ENCODE data around the gene N4BP2L2. TPM values are rescaled to one million over a fixed set of nuclear protein-coding genes. Genes with fewer than 3 reads are reported as not detected.
A peak's percentile ranks its signal among the peaks of the same experiment; 100 is the strongest.

The N4BP2L2 gene
- total RNA-seq, 3 donors from 2014 or later = 130 to 341 (median 250) TPM

DNA sequence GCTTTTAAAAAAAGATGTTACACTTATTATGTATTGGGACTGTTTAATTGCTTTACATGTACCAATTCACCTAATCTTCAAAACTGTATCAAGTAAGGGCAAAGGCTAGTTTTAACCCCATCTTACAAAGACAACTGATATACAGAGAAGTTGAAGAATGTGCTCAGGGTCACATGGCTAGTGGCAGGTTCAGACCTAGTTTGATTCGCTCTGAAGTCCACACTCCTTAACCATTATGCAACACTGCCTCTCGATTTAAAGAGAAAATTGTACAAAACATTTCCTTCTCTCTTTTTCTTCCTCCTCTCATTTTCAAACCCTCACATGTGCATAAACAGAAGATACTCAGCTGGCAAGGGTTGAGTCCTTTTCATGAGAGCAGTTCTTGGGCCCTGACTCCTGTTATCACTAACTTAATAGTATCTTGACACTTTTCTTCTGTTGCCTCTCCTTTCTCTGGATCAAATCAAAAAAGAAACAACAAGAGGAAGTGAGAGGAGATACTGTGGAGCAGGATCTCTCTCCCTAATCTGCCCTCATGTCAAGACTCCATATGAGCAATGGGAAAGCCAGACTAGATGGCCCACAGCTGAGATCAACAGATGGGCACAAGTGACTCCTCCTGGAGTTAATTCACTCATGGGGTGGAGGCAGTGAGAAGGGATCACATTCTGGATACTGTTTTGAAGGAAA lies 91.7 kb downstream of the N4BP2L2 start:
- TF ChIP-seq POLR2AphosphoS5 (IDR thresholded peaks at IDR 0.05) (no peak), POLR2A (IDR thresholded peaks at IDR 0.05) (no peak)
- TF ChIP-seq, protein P1, sequence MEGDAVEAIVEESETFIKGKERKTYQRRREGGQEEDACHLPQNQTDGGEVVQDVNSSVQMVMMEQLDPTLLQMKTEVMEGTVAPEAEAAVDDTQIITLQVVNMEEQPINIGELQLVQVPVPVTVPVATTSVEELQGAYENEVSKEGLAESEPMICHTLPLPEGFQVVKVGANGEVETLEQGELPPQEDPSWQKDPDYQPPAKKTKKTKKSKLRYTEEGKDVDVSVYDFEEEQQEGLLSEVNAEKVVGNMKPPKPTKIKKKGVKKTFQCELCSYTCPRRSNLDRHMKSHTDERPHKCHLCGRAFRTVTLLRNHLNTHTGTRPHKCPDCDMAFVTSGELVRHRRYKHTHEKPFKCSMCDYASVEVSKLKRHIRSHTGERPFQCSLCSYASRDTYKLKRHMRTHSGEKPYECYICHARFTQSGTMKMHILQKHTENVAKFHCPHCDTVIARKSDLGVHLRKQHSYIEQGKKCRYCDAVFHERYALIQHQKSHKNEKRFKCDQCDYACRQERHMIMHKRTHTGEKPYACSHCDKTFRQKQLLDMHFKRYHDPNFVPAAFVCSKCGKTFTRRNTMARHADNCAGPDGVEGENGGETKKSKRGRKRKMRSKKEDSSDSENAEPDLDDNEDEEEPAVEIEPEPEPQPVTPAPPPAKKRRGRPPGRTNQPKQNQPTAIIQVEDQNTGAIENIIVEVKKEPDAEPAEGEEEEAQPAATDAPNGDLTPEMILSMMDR (IDR thresholded peaks at IDR 0.05) = no peak
- peaks cover 0 to 6% of the 10 kb centered on the region in 2 donors for H3K9me3 ChIP-seq
- H3K4me1 ChIP-seq = no peaks in the 10 kb centered on the region
- DNase-seq (ENCODE audit: low spot score in 2 of 2) = no peak
- no peak overlapping the region for H3K4me3 ChIP-seq
- intact Hi-C loops (cut with DNase I; ENCODE audit: low total_unique reads) = no loop called here
- H3K36me3 ChIP-seq = no peaks in the 10 kb centered on the region
- H3K27ac ChIP-seq = no peak overlapping the region
- H3K27me3 ChIP-seq = no peaks in the 10 kb centered on the region

DNA sequence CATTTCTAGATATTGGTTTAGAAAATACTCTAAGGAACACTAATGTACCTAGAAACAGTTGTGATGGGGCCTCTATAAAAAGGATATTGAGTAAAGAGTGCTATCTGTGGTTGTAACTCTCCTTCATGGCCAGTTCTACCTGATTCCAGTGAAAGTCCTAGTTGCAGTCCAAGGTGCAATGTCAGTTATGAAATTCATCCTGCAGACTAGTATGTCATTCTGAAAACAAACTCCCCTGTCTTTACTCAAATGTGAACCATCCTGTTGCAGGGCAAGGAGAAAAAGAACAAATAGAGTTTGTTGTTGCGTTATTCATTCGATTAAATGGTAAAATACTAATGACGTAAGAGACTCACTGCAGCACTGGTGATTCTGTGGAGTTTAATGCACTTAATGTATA lies 92.4 kb downstream of the N4BP2L2 start:
- intact Hi-C loops (cut with DNase I; ENCODE audit: low total_unique reads) = no loop called here
- Histone ChIP-seq H3K4me3 (no peak overlapping the region), H3K4me1 (no peaks in the 10 kb centered on the region), H3K27ac (no peak overlapping the region), H3K9me3 (no peaks in the 10 kb centered on the region), H3K36me3 (no peaks in the 10 kb centered on the region), H3K27me3 (no peaks in the 10 kb centered on the region)
- DNase-seq (ENCODE audit: low spot score in 2 of 2) = no peak
- no peak for TF ChIP-seq POLR2AphosphoS5 (IDR thresholded peaks at IDR 0.05)
- TF ChIP-seq, protein P1 (IDR thresholded peaks at IDR 0.05) = no peak
- TF ChIP-seq POLR2A (IDR thresholded peaks at IDR 0.05) = no peak

DNA sequence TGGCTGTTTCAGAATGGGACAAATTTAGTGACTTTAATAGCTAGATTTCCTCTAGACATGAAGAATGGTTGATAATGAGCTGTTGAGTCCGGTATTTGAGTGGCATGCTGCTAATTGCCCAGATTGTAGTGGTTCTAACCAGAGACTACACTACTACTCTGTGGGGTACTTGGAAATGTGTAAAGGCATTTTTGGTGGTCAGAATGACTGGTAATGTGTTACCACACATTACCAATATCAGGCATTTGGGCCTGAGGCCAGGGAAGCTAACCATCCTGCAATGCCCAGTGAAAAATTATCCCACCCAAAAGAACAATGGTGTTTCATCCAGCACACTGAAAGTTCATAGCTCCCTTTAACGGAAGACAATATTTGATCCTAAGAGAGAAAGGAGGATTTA lies 93.1 kb downstream of the N4BP2L2 start:
- H3K4me1 ChIP-seq = no peaks in the 10 kb centered on the region
- H3K9me3 ChIP-seq = no peaks in the 10 kb centered on the region
- no peak overlapping the region for H3K27ac ChIP-seq
- H3K4me3 ChIP-seq = no peak overlapping the region
- intact Hi-C loops (cut with DNase I; ENCODE audit: low total_unique reads) = no loop called here
- TF ChIP-seq, protein P1 (IDR thresholded peaks at IDR 0.05) = no peak
- TF ChIP-seq POLR2AphosphoS5 (IDR thresholded peaks at IDR 0.05) = no peak
- TF ChIP-seq POLR2A (IDR thresholded peaks at IDR 0.05) = no peak
- H3K36me3 ChIP-seq = no peaks in the 10 kb centered on the region
- no peak for DNase-seq (ENCODE audit: low spot score in 2 of 2)
- H3K27me3 ChIP-seq = no peaks in the 10 kb centered on the region

DNA sequence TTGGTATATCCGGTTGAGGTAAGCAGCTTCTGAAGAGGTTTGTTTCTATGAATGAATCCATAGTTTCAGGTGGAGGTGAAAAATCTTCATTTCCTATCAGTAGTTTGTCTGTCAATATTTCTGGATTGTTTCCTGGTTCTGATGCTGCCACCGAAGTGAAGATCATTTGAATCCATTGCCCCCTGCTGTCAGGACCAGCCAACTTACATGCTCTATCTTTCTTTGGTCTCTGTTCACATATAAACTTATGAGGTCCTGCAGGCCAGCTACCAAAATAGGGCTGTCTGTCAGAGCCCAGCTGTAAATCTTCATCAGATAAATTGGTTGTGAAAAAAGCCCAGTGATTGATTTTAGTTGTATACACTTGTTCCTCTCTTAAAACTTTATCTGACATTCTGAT lies 95.5 kb downstream of the N4BP2L2 start:
- no peaks in the 10 kb centered on the region for H3K36me3 ChIP-seq
- H3K27me3 ChIP-seq = no peaks in the 10 kb centered on the region
- intact Hi-C loops (cut with DNase I; ENCODE audit: low total_unique reads) = no loop called here
- TF ChIP-seq POLR2AphosphoS5 (IDR thresholded peaks at IDR 0.05) = no peak
- TF ChIP-seq, protein P1 (IDR thresholded peaks at IDR 0.05) = peak in 2 of 3 donors; percentile 20 to 25
- H3K4me3 ChIP-seq = no peak overlapping the region
- H3K4me1 ChIP-seq = no peaks in the 10 kb centered on the region
- no peak for DNase-seq (ENCODE audit: low spot score in 2 of 2)
- no peaks in the 10 kb centered on the region for H3K9me3 ChIP-seq
- no peak overlapping the region for H3K27ac ChIP-seq

DNA sequence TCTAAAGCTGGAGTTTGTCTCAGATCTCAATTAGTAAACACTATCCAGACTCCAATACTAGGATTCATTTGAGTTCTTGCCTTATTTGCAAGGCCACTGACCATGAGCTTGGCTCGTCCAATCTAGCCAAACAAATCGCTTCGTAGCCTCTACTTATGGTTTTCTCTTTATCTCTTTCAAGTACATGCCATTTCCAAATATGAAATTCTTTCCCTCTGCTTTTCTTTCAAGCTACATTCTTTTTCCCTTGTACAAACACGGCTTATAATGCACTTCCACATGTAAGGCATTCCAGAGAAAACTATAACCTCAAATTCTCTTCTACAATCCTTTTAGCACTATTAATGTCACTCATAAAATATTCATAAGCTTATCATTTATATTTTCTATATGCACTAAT lies 99.7 kb downstream of the N4BP2L2 start:
- no peaks in the 10 kb centered on the region for H3K36me3 ChIP-seq
- no peak for TF ChIP-seq POLR2A (IDR thresholded peaks at IDR 0.05)
- TF ChIP-seq, protein P1 (IDR thresholded peaks at IDR 0.05) = no peak
- TF ChIP-seq POLR2AphosphoS5 (IDR thresholded peaks at IDR 0.05) = no peak
- no peak overlapping the region for H3K4me3 ChIP-seq
- intact Hi-C loops (cut with DNase I; ENCODE audit: low total_unique reads) = no loop called here
- no peaks in the 10 kb centered on the region for H3K4me1 ChIP-seq
- H3K27ac ChIP-seq = no peak overlapping the region
- no peaks in the 10 kb centered on the region for H3K27me3 ChIP-seq
- no peaks in the 10 kb centered on the region for H3K9me3 ChIP-seq
- DNase-seq (ENCODE audit: low spot score in 2 of 2) = no peak

All from breast epithelium (tissue), 4 donors.